Renal cortical epithelial cell (primary cell): Measurements from ENCODE around the gene NISCH. TPM values are rescaled to one million over a fixed set of nuclear protein-coding genes. Genes with fewer than 3 reads are reported as not detected.

ENCODE experiments used
- DNase-seq: peaks from one replicate; pipeline ENCODE4 v3.0.0-alpha.2; 2011; ENCODE audit warnings: low read depth
- total RNA-seq: library from RNA; depleted of rRNA; stranded (reverse); fragments of >200 nt; gene quantifications from 2 replicates; pipeline ENCODE4 v1.2.3, GENCODE V29; 2014

Gene NISCH
- total RNA-seq, 1 donor from 2014 or later = 111 TPM

DNA sequence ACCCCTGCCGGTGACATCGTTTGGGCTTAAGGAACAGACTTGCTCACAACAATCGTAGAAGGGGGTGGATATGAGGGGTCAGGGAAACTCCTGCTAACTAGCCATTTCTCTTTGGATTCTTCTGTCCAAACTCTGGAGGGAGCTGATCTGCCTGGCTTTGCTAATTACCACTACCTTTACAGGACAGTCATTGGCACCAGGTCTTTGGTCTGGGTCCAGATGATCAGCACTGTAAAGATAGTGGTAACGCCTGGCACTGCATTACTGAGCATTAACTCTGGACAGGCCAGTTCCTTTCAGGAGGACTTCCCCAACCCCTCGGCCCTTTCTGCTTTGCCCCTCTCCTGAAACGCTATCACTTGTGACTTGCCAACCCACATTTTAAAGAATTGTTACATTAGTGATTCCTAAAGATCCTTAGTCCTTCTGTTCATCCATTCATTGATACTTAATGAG, 81.8 kb downstream of the NISCH start:
- no peak for DNase-seq

DNA sequence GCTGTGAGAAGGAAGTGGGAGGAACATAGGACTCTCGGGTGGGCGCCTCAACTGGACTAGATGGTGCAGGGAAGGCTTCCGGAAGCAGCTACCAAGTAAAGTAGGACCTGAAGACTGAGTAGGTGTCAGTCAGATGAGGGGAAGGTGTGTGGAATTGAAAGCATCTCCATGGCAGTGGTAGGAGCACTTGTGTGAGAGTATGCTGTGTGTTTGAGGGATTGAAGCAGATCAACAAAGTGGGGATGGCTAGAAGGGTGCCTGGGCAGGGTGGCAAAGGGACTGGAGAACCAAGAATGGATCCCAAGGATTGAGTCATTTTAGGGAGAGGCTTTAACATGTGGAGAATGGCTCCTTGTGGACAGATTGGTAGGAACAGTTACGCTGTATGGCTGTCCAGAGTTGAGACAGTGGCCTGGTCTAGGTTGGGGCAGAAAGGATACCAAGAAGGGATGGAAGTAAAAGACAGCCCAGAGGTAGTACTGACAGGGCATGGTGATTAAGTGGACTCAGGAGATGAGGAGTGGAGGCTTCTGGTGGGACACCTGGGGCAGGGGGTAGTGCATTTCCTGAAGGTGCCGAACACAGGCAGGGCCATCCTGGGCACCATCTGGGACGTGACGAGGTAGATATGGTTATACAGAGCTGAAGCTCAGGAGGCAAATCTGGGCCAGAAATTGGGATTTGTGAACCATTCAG, 82.5 kb downstream of the NISCH start:
- no peak for DNase-seq

DNA sequence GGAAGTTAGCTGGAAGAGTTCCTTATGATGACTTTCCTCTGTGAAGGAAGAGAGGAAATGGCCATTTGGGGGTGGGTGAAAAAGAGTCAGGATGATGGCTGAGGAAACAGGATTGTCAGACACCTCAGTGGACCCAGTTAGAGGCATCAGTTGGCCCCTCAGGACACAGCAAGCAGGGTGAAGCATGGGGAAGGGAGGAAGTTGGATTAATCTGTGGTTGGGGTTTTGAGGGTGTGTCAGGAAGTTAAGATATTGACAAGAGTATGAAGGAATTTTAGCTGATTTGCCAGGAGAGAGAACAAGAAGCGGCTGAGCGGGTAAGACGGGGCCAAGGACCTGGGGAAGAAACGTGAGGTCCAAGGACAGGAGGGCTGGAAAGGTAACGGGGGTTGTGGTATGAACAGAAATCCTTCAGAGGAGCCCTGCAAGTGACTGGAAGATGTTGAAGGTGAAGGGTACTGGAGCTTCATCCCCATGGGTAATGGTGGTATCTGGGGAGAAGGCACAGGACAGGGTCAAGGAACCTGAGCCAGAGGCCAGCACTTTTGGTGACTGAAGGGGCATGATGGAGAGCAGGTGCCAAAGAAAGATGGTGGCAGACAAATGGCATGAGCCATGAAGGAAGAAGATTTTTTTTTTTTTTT, 83.7 kb downstream of the NISCH start:
- no peak for DNase-seq

DNA sequence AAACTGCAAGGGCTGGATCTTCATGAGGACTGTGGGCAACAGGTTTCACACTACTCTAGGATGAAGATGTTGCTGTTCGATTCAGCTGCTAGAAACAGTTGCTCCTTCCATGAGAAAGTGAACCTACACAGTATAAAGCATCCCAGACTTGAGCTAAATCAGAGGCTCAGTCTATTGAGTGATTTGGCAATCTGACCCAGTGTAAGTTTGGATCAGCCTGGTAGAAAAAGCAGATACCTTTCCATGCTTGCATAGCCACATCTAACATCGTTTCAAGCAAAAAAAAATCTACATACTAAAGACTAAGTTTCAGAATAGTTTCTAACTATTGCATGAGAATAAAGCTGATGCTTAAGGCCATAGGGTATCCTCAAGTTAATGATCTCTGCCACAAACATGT, 85.6 kb downstream of the NISCH start:
- no peak for DNase-seq

Other genes with a start within 250 kb of the NISCH start
- gene TLR9, start 230.0 kb upstream of the NISCH start, total RNA-seq = not detected in 2 replicates
- 95.2 and 174 TPM in 2 replicates for gene TWF2, start 216.4 kb upstream of the NISCH start, total RNA-seq
- 14.8 and 18.3 TPM in 2 replicates for gene PPM1M, start 209.8 kb upstream of the NISCH start, total RNA-seq
- 73.5 and 90.8 TPM in 2 replicates for gene WDR82, start 177.0 kb upstream of the NISCH start, total RNA-seq
- 4.2 and 11.3 TPM in 2 replicates for gene GLYCTK, start 167.8 kb upstream of the NISCH start, total RNA-seq
- 0.35 and 2.3 TPM in 2 replicates for gene DNAH1, start 139.3 kb upstream of the NISCH start, total RNA-seq
- 63.0 and 69.7 TPM in 2 replicates for gene BAP1, start 45.6 kb upstream of the NISCH start, total RNA-seq
- gene PHF7, start 44.9 kb upstream of the NISCH start, total RNA-seq = 3.5 and 9.0 TPM in 2 replicates
- 0.05 and 0.17 TPM in 2 replicates for gene SEMA3G, start 10.5 kb upstream of the NISCH start, total RNA-seq
- 0.30 and 1.2 TPM in 2 replicates for gene TNNC1, start 1.6 kb upstream of the NISCH start, total RNA-seq
- 0.50 and 0.69 TPM in 2 replicates for gene STAB1, start 39.7 kb downstream of the NISCH start, total RNA-seq
- 20.3 and 27.7 TPM in 2 replicates for gene NT5DC2, start 78.3 kb downstream of the NISCH start, total RNA-seq
- 0.69 and 2.4 TPM in 2 replicates for gene UQCC5, start 81.0 kb downstream of the NISCH start, total RNA-seq
- gene PBRM1, start 230.3 kb downstream of the NISCH start, total RNA-seq = 43.6 and 91.2 TPM in 2 replicates
- 113 and 177 TPM in 2 replicates for gene GNL3, start 230.4 kb downstream of the NISCH start, total RNA-seq